Thyroid gland (tissue), 4 donors: ENCODE data around the gene UGT1A6. TPM values are rescaled to one million over a fixed set of nuclear protein-coding genes. Genes with fewer than 3 reads are reported as not detected.

Source experiments
- DNase-seq, 2 donors: peaks; one replicate each; pipeline ENCODE4 v3.0.0-alpha.2; 2019
- H3K27ac ChIP-seq, 3 donors: fragments of 200-600 bp; sonication (generic); 1 replicate in 2 of 3; 2 replicates in 1 of 3; pipeline ENCODE4 v1.5.1; 2016 to 2019; ENCODE audit warnings: mild to moderate bottlenecking in 1 of 3, moderate library complexity in 1 of 3
- H3K27me3 ChIP-seq: fragments of 200-600 bp; sonication (generic); one replicate; pipeline ENCODE4 v1.5.1; 2019
- H3K36me3 ChIP-seq, 2 donors: fragments of 200-600 bp; sonication (generic); one replicate each; pipeline ENCODE4 v1.5.1; 2016 to 2019
- H3K4me1 ChIP-seq, 2 donors: fragments of 200-600 bp; sonication (generic); one replicate each; pipeline ENCODE4 v1.5.1; 2017 to 2019
- H3K4me3 ChIP-seq, 3 donors: fragments of 200-600 bp; sonication (generic); replicated peaks in 1 of 3; 1 replicate in 2 of 3; 2 replicates in 1 of 3; pipeline ENCODE4 v1.5.1; 2016; ENCODE audit warnings: mild to moderate bottlenecking in 1 of 3
- H3K9me3 ChIP-seq: fragments of 200-600 bp; sonication (generic); one replicate; pipeline ENCODE4 v1.5.1; 2017
- CTCF ChIP-seq, 6 experiments: fragments of 200-600 bp in 3 of 6; fragments of 450-650 bp in 3 of 6; sonication (generic) in 3 of 6; IDR thresholded peaks; one replicate each; pipeline ENCODE4 v1.5.1; 2016 to 2019; ENCODE audit warnings: antibody characterized with exemption in 6 of 6, mild to moderate bottlenecking in 2 of 6, inconsistent platforms in 1 of 6, moderate library complexity in 1 of 6
- POLR2A ChIP-seq, 2 donors: fragments of 450-650 bp; IDR thresholded peaks; one replicate each; pipeline ENCODE4 v1.6.1; 2017; ENCODE audit warnings: antibody characterized with exemption in 2 of 2, mild to moderate bottlenecking in 2 of 2, moderate library complexity in 1 of 2
- WGBS, 2 donors: methylation state at CpG; one replicate each; pipeline ENCODE4 v1.1.5; 2017; 5-methylcytosine and 5-hydroxymethylcytosine counted together
- intact Hi-C: fragments of 100-400 bp; cut with DNase I; formaldehyde crosslinking; loops from one replicate; pipeline ENCODE4 v1.15.1; 2023
- total RNA-seq, 4 donors: library from RNA; depleted of rRNA; stranded (reverse); fragments of >200 nt; gene quantifications; one replicate each; pipeline ENCODE4 v1.2.3, GENCODE V29; 2016

The UGT1A6 gene
- total RNA-seq, 4 donors from 2014 or later: 0.81 to 6.2 (median 3.5) TPM

GRCh38 chr2:233766416-233766815, 73.7 kb downstream of the UGT1A6 start:
- no peak overlapping the region for H3K4me3 ChIP-seq
- no peak for DNase-seq
- H3K4me1 ChIP-seq: no peaks in the 10 kb centered on the region
- H3K36me3 ChIP-seq: no peaks in the 10 kb centered on the region
- no peak overlapping the region for H3K27ac ChIP-seq
- intact Hi-C loops: no loop called here
- 84 to 89% methylated on average over 4 of the region's 4 CpGs for WGBS, 2 donors
- TF ChIP-seq POLR2A (IDR thresholded peaks at IDR 0.05): no peak
- TF ChIP-seq CTCF (IDR thresholded peaks at IDR 0.05): no peak
- no peaks in the 10 kb centered on the region for H3K27me3 ChIP-seq
- no peaks in the 10 kb centered on the region for H3K9me3 ChIP-seq

GRCh38 chr2:233768076-233768475, 75.4 kb downstream of the UGT1A6 start:
- Histone ChIP-seq H3K27ac (no peak overlapping the region), H3K4me3 (no peak overlapping the region), H3K4me1 (no peaks in the 10 kb centered on the region), H3K27me3 (no peaks in the 10 kb centered on the region), H3K36me3 (no peaks in the 10 kb centered on the region), H3K9me3 (no peaks in the 10 kb centered on the region)
- TF ChIP-seq POLR2A (IDR thresholded peaks at IDR 0.05): no peak
- TF ChIP-seq CTCF (IDR thresholded peaks at IDR 0.05): no peak
- intact Hi-C loops: no loop called here
- DNase-seq: no peak
- 81 to 85% methylated on average over 4 of the region's 4 CpGs for WGBS, 2 donors

GRCh38 chr2:233769260-233769659, 76.6 kb downstream of the UGT1A6 start:
- TF ChIP-seq POLR2A (IDR thresholded peaks at IDR 0.05) (no peak), CTCF (IDR thresholded peaks at IDR 0.05) (no peak)
- Histone ChIP-seq H3K9me3 (no peaks in the 10 kb centered on the region), H3K27ac (no peak overlapping the region), H3K36me3 (no peaks in the 10 kb centered on the region), H3K4me1 (no peaks in the 10 kb centered on the region), H3K27me3 (no peaks in the 10 kb centered on the region), H3K4me3 (no peak overlapping the region)
- intact Hi-C loops: no loop called here
- WGBS, 2 donors: 91 to 94% methylated on average over 9 of the region's 9 CpGs
- DNase-seq: no peak

- DNase-seq: no peak
- intact Hi-C loops: no loop called here
- TF ChIP-seq CTCF (IDR thresholded peaks at IDR 0.05): no peak
- TF ChIP-seq POLR2A (IDR thresholded peaks at IDR 0.05): no peak
- WGBS, 2 donors: 92 to 94% methylated on average over 16 of the region's 16 CpGs
- no peak overlapping the region for H3K4me3 ChIP-seq
- H3K4me1 ChIP-seq: no peaks in the 10 kb centered on the region
- no peak overlapping the region for H3K27ac ChIP-seq
- H3K27me3 ChIP-seq: no peaks in the 10 kb centered on the region
- no peaks in the 10 kb centered on the region for H3K36me3 ChIP-seq
- H3K9me3 ChIP-seq: no peaks in the 10 kb centered on the region
These were observed 79.5 kb downstream of the UGT1A6 start for GRCh38 chr2:233772153-233772552.

GRCh38 chr2:233772583-233772982, 79.9 kb downstream of the UGT1A6 start:
- H3K27ac ChIP-seq: no peak overlapping the region

More at GRCh38 chr2:233772583-233772982, 79.9 kb downstream of the UGT1A6 start:
- no peak for TF ChIP-seq POLR2A (IDR thresholded peaks at IDR 0.05)
- TF ChIP-seq CTCF (IDR thresholded peaks at IDR 0.05): no peak
- 74 to 75% methylated on average over 5 of the region's 5 CpGs for WGBS, 2 donors
- DNase-seq: no peak
- no peaks in the 10 kb centered on the region for H3K4me1 ChIP-seq
- intact Hi-C loops: no loop called here
- H3K9me3 ChIP-seq: no peaks in the 10 kb centered on the region
- no peaks in the 10 kb centered on the region for H3K27me3 ChIP-seq
- no peak overlapping the region for H3K4me3 ChIP-seq
- no peaks in the 10 kb centered on the region for H3K36me3 ChIP-seq
